NCI-H82 treated with DMSO at 0.1 percent for 48 hours (cell line): Measurements from ENCODE around the gene TRAPPC3L.

Source experiments
- DNase-seq: peaks from one replicate; lab custom pipeline; 2025; ENCODE audit not compliant: unreplicated experiment; lab: John Stamatoyannopoulos, UW

The TRAPPC3L gene

DNA sequence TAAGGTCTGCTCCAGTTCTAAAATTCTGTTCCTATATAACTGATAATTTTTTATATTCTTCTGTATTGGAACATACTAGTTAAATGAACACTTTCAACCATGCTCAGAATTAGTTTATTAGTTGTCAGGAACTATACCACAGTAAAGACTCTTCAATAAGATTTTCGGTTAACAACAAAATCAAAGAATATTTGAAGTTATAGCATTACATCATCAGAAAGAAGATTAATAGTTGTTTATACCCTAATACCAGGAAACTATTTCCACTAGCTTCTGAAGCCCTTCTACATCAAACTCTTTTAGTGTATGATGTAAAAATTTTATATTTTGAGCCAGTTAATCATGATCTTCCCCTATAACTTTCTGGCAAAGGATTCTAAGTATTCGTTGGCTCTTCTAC is 14.6 kb upstream of the TRAPPC3L start:
- DNase-seq: no peak

DNA sequence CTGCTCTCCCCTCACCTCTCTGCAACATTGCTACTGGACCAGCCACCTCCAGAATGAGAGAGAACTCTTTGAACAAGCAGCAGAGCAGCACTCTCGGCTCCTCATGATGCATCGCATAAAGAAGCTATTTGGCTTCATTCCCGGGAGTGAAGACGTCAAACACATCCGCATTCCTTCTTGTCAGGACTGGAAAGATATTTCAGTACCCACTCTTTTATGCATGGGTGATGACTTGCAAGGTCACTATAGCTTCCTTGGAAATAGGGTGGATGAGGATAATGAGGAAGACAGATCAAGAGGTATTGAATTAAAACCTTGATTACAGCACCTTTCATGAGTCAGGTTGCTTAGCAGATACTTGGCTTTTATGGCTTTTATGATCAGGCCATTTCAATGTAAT is 12.4 kb upstream of the TRAPPC3L start:
- no peak for DNase-seq

DNA sequence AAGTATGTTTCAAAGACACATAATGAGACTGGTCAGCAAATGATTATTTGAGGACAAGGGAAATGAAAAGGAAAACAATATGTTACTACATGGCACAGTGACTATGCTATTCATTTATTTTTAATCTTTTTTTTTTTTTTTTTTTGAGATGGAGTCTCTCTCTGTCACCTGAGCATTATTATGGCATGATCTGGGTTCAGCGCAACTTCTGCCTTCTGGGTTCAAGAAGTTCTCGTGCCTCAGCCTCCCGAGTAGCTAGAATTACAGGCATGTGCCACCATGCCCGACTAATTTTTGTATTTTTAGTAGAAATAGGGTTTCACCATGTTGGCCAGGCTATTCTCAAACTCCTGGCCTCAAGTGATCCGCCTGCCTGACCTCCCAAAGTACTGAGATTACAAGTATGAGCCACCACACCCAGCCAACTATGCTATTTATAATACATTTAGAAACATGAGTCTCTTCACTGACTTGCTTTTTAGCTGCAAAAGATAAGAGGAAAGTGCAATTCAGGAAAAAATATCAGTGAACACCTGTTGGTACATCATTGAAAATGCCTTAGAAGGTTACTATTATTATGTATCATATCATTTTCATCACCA is 11.4 kb upstream of the TRAPPC3L start:
- no peak for DNase-seq

DNA sequence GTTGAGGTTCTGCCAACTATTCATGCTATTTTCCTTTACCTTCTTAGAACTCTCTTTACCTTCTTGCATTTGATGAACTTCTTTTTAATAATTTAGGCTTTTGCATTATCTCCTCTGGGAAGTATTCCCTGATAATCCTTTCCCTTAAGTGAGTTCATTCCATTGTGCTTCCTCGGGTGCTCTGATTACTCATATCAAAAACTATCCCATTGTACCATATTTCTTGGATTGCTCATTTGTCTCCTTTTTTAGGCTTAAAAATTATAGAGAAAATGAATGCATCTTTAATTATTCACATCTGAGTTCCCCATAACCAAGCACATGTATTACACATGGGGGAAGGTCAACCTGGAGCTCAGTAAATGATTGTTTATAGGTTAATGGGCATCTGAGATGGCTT is 10.6 kb upstream of the TRAPPC3L start:
- no peak for DNase-seq

DNA sequence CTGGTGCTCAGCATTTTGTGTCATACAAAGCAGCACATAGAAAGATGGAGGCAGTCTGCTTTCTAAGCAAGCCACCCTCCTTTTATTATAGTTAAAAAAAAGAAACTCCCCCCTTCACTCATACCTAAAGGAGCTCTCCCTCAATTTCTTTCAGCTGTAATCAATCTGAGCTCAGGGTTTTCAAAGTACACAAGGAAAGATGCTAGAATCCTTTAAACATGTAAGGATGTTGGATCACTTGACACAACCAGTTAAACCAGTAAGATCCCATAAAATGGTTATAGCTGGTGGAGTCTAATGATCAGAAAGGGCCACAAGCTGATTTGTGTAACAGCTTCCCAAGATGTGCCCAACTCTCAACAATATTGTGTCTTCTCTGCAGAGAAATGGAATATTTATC is 8.0 kb upstream of the TRAPPC3L start, which contains the start of gene CALHM4:
TSS of gene CALHM4 (plus strand) at position 301 of the 400 bp plus-strand sequence. CDS start at position 344, 43 bp downstream.
- DNase-seq: no peak

DNA sequence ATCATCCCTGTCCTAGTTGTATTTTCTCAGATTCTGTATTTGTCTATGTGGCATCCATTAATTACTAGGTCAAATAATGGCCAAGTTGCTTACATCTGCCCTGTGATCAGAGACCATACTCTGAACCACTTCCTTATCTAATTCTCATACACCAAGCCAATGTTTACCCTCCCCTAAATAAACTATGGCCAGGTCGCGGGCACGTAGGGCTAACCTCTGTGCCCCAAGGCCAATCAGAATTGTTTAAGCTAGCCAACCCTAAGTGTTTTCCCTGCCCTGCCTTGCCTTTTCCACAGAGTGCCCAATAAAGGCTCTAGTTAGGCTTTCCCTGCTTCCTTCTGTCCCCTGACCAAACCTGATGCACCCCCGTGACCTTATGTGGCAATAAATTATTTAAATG is 5.3 kb upstream of the TRAPPC3L start:
- DNase-seq: no peak

DNA sequence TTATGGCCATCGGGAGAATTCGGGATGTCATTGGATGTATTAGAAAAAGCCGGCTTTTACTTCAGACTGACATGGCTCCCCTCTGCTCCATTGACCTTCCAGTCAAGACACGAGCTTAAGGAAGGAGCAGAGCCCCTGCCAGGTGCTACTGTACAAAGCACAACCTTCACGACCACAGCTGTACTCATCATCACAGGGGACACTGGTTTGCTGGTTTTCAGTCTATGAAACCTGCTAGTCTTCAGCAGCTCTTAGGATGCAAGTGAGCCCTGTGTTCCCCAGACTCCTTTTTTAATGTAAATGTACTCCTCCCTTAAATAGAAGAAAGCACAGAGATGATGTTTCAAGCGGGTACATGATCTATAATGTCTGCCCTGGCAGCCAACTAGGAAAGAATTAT is 1.9 kb upstream of the TRAPPC3L start:
- DNase-seq: no peak

DNA sequence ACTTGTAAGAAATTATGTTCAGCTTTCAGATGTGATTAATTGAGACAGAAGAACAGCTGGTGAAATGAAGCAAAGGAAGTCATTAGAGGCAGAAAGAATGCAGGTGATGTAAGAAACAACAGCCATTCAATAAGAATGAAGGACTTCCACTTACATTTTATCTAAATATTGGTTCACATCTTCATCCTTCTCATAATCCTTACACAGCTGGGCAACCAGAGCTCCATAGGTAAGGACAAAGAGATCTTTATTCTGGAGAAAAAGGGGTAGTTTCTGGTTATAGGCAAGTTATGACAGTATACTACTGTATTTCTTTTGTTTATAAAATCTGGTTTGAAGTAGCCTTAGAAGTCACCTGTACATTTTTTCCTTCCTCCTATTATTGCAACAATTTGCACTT is 2.3 kb downstream of the TRAPPC3L start:
- no peak for DNase-seq

DNA sequence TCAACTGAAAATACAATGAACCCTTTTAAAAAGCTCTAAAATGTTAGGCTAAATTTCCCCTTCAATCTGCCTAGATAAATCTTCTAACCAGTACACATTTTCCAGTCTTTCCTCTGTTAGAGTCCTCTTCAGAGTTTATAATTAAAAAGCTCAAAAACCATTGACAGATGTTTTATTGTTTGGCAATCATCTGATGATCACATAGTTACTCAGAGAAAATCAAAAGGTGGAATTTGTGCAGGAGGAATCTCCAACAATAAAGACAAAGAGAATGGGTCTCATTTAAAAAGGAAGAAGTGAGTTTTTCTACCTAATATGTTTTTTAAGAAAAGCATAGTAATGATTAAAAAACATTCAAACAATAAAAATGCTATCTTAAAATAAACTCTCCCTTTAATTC is 3.1 kb downstream of the TRAPPC3L start:
- no peak for DNase-seq

DNA sequence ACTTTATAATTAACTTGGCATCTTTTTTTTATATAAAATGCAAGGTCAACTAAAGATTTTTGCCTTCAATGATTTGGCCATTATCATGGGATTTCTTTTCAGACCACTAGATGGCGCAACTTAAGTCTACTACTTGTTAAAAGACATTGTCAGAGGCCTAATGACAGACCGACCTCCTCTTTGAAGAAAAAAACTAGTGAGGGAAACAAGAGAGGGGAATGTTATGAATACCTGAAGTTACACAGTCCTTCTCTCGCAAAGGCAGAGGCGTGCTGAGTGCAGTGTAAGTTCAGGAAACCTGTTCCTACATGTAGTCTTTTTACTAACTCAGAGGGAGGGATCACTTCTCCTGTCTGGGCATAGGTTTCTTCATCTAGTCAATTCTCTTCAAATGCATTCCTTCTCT is 9.3 kb downstream of the TRAPPC3L start:
- DNase-seq: peak; percentile 25

DNA sequence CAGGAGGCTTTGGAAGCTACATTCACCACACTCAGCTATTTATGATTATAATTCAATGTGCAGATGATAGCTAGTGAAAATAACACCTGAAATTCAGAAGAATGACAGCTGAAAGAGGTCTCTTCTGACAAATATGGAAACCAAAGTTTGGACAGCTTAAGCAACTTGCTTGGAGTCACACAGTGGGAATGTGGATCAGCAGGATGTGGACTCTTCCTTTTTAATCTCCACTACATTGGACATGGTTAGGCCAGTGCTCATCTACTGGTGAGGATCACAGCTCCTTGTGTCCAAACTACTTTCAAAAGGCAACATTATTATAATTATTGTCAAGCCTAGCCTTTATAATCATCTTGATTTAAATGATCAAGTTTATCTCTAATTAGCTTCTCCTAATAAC is 10.4 kb downstream of the TRAPPC3L start:
- no peak for DNase-seq

DNA sequence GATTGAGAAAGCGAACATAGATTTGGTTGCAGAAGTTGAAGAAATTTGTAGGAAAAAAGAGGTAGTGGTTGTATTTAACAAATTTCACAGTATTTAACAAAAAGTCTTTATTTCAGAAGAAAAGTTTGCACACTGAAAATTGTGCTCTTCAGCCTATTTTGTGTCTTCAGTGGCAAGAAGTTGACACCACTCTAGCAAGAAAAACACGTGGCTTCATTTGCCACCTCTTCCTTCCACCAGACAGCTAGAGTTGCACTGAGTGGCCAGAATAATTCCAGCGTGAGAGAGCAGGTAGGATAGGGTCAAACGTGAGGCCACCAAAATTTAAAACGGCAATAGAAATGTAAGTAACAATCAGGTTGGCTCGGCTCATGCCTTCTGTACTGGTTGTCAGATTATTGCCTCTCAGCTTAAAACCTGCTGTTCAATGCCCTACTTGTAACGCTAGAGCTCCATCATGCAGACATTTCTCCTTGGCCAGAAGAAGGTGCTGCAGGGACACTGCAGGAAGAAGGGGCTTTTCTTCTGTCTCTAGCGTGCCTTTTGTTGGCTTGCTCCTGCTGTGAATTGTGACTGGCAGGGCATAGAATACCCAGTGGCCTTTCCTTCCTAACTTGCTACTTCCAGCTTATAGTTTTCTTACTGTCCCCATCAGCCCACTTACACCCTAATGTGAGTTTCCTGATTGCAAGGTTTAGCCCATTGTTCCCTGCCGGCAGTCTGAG is 12.1 kb downstream of the TRAPPC3L start:
- DNase-seq: no peak

DNA sequence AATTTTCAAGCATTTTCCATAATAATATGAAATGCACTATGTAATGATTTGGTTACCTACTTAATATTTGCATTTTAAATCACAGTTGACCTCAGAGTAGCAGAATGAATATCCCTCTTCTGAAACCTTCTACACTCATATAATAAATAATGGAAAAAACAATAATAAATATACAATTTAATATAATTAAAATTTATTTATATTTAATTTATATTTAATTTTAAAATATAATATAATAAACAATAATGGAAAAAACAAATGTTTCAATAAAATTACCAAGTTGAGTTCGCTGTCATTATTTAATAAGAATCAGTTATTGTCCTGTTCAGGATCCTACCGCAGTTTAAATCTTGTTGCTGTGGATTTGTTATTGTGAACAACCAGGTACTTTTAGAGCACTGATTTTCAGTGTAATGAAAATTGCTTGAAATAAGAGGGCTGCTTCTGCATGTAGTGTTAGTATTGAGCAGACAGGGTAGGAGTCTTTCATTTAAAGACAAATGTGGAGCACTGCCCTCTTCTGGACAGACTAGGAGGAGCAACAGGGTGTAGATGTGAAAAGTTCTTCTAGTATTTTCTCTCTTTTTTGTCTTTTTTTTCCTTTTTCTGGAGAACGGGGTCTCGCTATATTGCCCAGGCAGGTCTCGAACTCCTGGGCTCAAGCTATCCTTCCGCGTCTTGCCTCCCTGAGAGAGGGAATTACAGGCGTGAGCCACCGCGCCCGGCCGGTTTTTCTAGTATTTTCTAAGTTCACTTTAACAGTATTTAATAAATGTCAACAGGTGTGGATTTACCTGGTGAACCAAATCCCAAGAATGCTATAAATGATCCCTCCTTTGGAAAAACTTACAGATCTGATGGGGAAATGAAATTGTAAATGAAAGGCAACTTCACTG is 13.6 kb downstream of the TRAPPC3L start:
- DNase-seq: peak; percentile 45

DNA sequence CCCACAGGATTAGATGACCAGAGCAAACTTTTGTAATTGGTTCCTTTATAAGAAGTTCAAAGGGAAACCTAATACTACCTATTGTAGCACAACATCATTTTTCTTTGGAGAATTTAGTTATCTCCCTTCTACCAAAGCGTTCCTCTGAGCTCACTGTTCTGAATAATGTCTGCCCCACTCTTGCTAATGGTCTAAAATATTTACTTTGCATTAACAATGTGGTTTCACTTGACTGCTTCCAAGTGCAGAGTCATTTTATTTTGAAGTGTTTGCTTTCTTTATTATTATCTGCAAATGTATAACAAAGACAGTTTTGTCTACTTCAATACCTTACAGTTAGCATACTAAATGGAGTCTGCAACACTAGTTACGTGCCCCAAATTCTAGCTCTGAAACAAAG is 15.0 kb downstream of the TRAPPC3L start:
- no peak for DNase-seq

DNA sequence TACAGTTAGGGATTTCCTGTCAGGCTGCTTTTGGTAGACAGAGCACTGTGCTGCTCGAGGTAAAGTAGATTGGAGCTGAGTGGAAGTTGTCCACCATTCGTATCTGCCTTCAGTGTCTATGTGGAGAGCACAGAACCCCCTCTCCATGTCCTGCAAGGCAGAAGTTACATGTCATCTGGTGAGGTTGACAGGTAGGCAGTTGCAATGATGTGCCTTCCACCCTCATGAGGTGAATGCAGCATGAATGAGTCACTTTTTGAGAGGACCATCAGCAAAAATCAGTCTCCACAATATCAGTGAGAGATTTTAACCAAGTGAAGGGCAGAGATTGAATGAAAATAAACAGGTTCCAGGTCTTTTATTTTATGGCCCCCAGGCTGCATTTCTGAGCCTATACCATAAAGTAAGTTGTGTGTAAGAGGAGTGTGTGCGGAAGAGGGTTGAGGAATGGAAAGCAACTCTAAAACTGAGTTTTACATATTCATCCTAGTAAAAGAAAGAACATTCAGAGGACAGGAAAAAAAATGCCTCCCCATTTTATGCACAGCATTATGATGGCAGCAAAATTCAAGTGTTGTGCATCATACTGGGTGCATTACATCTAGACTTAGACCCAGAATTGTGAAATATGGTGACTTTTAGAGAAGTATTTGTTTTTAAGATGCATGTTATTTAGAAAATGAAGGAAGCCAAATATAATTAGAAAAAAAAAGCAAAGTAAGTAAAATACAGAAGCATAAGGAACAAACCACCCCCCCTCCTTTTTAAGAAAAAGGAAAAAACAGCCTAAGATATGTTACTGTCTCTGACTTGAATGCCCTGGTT is 15.8 kb downstream of the TRAPPC3L start:
- DNase-seq: no peak

DNA sequence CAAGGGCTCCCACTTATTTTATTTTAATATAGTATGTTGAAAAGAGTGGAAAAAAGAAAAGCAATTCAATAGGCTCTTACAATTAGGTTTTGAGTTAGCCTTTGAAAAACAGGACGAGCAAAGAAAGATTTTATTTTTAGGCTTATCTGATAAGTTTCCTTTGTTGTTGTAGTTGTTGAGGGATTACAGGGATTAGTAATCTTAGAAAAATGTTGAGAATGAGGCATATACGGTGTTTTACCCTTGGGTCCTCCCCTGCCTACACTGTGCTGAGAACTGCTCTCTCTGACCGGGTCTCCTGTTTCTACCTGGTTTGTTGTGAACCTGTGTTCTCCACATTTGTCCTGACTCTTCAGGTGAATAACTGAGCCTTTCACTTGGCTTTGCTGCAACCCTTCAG is 16.7 kb downstream of the TRAPPC3L start:
- no peak for DNase-seq

DNA sequence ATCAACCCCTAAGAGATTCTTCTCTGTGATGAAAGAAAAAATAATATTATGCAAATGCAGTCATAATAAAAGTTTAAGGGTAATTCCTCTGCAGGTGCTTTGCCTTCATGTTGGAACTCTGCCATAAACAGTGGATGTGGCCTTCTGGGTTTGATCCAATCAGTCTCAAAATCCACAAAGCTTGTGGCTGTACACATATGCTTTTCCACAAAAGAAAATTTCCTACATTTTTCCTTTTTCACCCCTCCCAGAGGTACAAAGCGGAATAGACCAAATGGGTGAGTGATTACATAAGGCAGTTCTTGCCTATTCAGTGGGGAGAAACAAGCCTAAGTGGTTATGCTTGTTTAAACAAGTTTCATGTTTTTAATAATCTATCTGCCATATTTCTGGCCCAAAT is 17.4 kb downstream of the TRAPPC3L start:
- no peak for DNase-seq

DNA sequence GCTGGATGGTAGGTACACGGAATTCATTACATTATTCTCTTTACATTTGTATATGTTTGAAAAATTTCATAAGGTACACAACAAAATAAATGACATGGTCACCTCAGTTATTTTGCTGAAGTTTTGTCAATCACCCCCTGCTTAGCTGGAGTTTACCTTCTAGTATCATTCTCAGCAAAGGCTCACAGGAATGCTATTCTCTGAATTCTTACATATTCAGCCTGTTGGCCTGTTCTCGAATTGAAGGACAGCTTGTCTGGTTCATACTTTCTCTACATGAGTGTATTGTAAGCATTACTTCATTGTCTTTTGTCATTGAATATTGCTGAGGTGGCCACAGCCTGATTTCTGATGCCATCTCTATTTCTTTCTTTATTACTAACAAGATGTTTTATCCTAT is 21.2 kb downstream of the TRAPPC3L start:
- DNase-seq: no peak

DNA sequence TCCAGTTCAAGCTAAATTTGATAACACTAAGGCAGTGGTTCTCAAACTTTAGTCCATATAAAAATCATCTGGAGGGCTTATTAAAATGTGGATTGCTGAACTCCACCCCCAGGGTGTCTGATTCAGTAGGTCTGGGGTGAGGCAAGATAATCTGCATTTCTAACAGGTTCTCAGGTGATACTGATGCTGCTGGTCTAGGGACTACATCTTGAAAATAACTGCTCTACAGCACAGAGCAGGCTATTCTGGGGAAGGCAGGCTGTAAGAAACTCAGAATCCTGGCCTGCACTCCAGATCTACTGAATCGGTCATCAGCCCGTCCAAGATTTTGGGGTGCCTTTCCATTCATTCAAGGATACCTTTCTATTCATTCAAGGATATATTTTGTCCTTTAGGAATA is 22.6 kb downstream of the TRAPPC3L start:
- no peak for DNase-seq

DNA sequence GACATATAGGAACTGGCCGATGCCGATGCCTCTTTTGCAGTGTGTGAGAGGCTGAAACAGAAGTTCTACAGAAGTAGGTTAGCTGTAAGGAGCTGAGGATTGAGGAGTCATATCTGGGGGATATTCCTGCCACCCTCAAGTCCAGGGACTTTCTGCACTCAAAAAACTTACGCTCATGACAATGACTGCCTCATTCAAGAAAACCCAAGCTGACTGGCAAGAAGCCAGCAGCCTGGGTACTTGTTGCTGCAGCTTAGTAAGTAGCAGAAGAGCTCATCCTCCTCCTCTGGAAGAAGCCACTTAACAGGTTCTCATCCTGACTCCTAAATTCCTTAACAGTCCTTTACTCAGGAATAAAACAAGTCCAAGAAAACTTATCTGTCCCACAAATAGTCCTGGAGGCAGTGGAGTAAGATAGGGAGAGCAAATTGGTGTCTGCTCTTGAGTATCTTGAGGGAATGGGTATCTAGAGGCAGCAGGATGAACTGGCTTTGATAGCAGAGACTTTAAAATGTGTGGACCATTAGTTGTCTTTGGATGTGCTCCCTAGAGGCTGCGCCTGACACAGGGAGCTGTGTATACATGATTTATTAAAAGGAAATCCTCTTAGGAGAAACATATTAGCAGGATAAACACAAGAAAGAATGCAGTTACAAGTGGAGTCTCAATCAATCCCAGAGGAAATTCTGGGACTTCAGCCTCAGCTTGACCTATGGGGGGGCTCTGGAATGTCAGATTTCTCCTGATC is 26.7 kb downstream of the TRAPPC3L start:
- no peak for DNase-seq
